SK-N-MC (cell line): ENCODE measurements around the gene TUBB4A.
A peak's percentile ranks its signal among the peaks of the same experiment; 100 is the strongest.

ENCODE experiments used
- DNase-seq: peaks from one replicate; pipeline ENCODE4 v3.0.0-alpha.2; 2011; ENCODE audit warnings: low read depth, low spot score
- H3K27ac ChIP-seq: fragments of 200-600 bp; sonication (generic); 2 replicates; pipeline ENCODE4 v1.5.1; 2016; ENCODE audit warnings: mixed run types
- H3K36me3 ChIP-seq: fragments of 200-600 bp; sonication (generic); 2 replicates; pipeline ENCODE4 v1.6.1; 2017; ENCODE audit warnings: antibody characterized with exemption, low read length, mixed read lengths; ENCODE audit not compliant: insufficient read depth
- H3K4me3 ChIP-seq: fragments of 200-600 bp; sonication (generic); 2 replicates; pipeline ENCODE4 v1.5.1; 2016
- H3K9ac ChIP-seq: fragments of 200-600 bp; sonication (generic); 2 replicates; pipeline ENCODE4 v1.8.0; 2017; ENCODE audit warnings: mixed run types, mixed read lengths; ENCODE audit not compliant: insufficient read length
- H3K9me3 ChIP-seq: fragments of 200-600 bp; sonication (generic); 2 replicates; pipeline ENCODE4 v1.6.1; 2017; ENCODE audit warnings: low read depth, mild to moderate bottlenecking, antibody characterized with exemption, low read length, moderate library complexity, mixed read lengths
- EZH2 ChIP-seq: fragments of 200-600 bp; sonication (generic); IDR thresholded peaks from one replicate; pipeline ENCODE4 v1.6.1; 2017; ENCODE audit warnings: antibody characterized with exemption
- FOXP2 ChIP-seq: optimal IDR thresholded peaks from 2 replicates; pipeline ENCODE3; 2011; ENCODE audit warnings: mild to moderate bottlenecking, moderate library complexity; ENCODE audit not compliant: insufficient read depth; ENCODE audit errors: extremely low read length, control extremely low read depth
- POLR2AphosphoS5 ChIP-seq: IDR thresholded peaks from 2 replicates; pipeline ENCODE4 v1.6.1; 2012; ENCODE audit warnings: mild to moderate bottlenecking, low read depth, low read length, borderline replicate concordance

TUBB4A gene

DNA sequence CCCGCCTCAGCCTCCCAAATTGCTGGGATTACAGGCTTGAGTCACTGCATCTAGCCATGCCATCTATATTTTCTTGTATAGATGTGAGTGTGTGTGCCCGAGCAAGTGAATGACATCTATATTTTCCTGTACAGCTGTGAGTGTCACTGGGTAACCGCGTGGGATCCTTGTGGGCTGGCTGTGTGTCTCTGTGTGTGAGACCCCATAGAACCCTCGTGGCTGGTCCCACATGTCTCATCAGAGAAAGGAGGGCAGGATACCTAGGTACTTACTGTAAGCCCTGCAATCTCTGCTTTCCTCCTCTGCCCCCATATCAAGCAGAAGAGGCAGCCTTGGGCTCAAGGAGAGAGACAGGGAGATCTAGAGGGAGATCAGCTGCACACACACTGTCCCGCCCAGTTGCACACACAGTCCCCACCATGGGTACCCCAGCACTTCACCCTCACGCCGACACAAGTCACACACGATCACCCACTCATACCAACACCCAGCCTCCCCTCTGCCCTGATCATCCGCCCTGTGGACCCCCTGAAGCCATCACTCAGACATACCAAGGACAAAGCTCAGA, 21.2 kb downstream of the TUBB4A start:
- no peak for DNase-seq
- Histone ChIP-seq H3K27ac (no peak overlapping the region), H3K4me3 (no peak overlapping the region), H3K9ac (no peak overlapping the region), H3K9me3 (no peaks in the 10 kb centered on the region), H3K36me3 (no peaks in the 10 kb centered on the region)
- no peak for TF ChIP-seq POLR2AphosphoS5
- no peak for TF ChIP-seq EZH2
- TF ChIP-seq FOXP2, result no peak

DNA sequence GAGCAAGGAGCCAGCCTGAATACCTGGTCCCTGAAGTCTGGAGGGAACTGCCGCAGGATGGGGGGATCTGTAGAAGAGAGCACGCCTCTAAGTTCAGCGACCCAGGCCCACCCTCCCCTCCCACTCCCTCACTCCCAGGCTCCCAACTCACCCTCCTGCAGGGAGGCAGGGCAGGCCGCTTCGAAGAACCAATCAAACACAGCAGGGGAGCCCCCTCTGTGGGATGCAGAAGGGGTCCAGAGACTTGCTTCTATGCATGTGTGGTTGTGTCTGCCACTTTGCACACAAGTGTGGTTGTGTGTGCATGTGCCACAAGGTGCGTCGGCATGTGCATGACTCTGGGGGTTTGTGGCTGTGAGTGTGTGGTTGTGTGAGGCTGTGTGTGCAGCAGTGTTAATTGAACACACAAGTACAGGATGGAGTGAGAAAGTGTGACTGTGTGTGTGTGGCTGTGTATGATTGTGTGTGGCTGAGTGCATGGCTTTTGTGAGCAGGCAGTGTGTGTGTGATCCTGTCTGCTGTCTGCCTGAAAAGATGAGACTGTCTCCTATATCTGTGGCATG, 22.2 kb downstream of the TUBB4A start:
- no peak for TF ChIP-seq FOXP2
- TF ChIP-seq POLR2AphosphoS5, result no peak
- no peak for TF ChIP-seq EZH2
- no peak for DNase-seq
- no peaks in the 10 kb centered on the region for H3K36me3 ChIP-seq
- H3K27ac ChIP-seq, result no peak overlapping the region
- no peak overlapping the region for H3K9ac ChIP-seq
- no peak overlapping the region for H3K4me3 ChIP-seq
- H3K9me3 ChIP-seq, result no peaks in the 10 kb centered on the region

DNA sequence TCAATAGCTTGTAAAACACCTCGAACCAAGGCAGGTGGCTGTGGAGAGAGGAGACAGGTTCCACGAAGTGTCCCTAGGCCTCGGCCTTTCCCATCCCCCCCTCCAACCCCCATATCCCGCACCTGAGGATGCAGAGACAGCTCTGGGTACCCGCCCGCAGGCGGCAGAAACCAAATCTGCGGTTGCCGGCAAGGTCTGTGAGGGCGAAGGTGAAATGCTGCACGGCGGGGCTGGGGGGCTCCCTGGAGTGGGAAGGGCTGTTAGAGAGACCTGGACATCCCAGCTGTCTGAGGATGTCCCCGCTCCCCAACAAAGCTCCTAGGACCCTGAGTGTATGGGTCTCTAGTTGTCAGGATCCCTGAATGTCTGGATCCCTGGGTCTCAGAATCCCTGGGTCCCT, 23.3 kb downstream of the TUBB4A start:
- no peak for TF ChIP-seq EZH2
- no peak for TF ChIP-seq POLR2AphosphoS5
- no peak for TF ChIP-seq FOXP2
- Histone ChIP-seq H3K36me3 (no peaks in the 10 kb centered on the region), H3K9ac (no peak overlapping the region), H3K4me3 (no peak overlapping the region), H3K9me3 (no peaks in the 10 kb centered on the region), H3K27ac (no peak overlapping the region)
- no peak for DNase-seq

DNA sequence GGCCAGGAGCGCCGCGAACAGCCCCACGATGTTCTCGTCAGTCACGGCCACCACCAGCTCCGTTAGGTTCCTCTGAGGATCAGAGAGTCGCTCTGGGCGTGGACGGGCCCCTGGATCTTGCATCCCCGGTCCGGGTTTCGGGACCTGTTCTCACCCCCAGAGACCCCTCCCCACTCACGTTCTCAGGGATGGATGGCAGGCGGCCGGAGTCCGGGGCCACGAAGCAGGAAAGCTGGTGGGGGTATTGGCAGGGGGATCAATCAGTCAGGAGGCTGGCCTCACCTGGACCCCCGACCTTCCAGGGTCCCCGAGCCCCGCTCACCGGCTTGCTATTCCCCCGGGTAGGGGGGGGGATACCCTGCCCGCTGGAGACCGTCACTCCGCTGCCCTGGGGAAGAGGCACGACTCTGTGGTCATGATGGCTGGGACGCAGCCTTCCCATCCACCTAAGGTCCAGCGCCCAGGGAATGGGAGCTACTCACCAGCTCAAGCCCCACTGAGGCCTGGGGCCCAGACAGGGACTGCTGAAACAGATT, 25.1 kb downstream of the TUBB4A start:
- DNase-seq, result no peak
- no peaks in the 10 kb centered on the region for H3K36me3 ChIP-seq
- H3K4me3 ChIP-seq, result peak overlapping the region; percentile 76
- no peak overlapping the region for H3K27ac ChIP-seq
- no peaks in the 10 kb centered on the region for H3K9me3 ChIP-seq
- TF ChIP-seq FOXP2 (no peak), EZH2 (no peak), POLR2AphosphoS5 (no peak)
- no peak overlapping the region for H3K9ac ChIP-seq

DNA sequence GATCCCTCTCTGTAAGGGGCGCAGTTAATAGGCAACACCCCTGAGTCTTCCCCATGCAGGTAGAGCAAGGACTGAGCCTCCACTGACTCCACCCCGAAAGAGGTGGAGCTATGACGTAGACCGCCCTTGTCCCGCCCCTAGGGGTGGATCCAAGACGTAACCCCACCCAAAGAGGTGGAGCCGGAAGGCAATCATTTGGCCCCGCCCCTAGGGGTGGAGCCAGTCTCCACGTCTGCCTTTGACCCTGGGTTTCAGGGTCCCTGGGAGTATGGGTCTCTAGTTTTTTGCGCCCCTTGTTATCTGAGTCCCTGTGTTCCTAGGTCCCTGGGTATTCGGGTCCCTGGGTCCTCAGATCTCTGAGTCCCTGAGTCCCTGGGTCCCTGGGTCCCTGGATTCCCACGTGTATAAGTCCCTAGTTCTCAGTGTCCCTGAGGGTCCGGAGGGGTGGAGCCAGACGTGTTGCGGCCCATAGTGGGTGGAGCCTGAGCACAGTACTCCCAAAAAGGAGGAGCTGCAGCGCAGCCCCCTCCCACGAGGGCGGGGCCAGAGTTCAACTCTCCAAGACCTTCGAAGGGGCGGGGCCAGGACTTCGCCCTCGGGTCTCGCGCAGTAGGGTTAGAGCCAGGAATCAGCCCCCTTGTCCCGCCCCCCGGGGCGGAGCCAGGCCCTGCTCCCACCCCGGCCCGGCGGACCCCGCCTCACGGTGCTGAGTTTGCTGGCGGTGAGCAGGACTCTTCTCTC, 25.8 kb downstream of the TUBB4A start:
- peak; percentile 93 for DNase-seq
- TF ChIP-seq FOXP2 (no peak), POLR2AphosphoS5 (peak; percentile 39; the same call in 1 of the 2 replicates), EZH2 (no peak)
- H3K4me3 ChIP-seq, result peak overlapping the region; percentile 76
- no peaks in the 10 kb centered on the region for H3K36me3 ChIP-seq
- H3K9me3 ChIP-seq, result no peaks in the 10 kb centered on the region
- no peak overlapping the region; the same call in 1 of the 2 replicates for H3K27ac ChIP-seq
- no peak overlapping the region for H3K9ac ChIP-seq

DNA sequence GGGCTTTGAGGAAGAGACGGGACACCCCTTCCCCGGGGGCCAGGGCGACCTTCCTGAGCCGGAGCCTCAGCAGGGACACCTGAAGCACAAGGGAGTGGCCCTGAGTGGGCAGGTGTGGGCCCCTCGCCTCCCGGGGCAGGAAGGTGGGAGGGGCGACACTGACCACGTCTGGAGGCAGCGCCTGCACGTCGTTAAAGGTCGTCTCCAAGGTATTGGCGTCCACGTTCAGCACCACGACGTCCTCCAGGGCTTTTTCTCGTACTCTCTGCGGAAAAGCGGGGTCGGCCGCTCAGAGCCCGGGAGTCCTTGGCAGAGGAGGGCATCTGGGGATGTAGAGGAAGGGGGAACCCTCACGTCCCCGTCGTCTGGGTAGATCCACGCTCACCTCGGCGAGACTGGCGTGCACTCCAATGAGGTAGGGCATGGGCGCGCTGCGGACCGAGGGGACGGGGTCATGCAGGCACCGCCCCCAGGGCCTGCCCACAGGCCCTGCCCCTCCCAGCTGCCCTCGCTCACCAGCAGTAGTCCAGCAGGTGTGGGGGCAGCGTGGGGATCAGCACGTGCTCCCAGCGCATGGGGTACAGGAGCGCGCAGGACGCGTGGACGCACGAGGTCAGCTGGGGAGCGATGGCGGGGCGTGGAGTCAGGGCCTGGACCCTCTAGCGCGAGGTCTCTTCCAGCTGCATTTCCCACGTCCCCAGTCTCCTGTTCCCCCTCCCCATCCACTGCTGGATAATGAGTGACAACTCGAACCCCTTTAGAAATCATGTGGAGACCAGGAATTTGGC, 26.6 kb downstream of the TUBB4A start:
- DNase-seq, result no peak
- H3K27ac ChIP-seq, result no peak overlapping the region
- H3K36me3 ChIP-seq, result no peaks in the 10 kb centered on the region
- H3K9me3 ChIP-seq, result no peaks in the 10 kb centered on the region
- TF ChIP-seq FOXP2 (no peak), EZH2 (no peak), POLR2AphosphoS5 (no peak)
- H3K9ac ChIP-seq, result no peak overlapping the region
- H3K4me3 ChIP-seq, result peak overlapping the region; percentile 76

DNA sequence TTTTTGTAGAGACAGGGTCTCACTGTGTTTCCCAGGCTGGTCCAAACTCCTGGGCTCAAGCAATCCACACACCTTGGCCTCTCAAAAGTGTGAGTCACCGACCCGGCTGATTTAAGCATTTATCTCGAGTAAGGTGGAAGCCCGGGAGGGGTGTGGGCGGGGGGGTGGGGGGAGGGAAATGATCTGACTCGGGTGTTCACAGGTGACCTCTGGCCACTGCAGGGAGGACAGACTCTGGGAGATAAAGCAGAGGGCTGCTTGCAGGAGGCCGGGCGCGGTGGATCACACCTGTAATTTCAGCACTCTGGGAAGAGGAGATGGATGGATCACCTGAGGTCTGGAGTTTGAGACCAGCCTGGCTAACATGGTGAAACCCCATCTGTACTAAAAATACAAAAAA, 28.5 kb downstream of the TUBB4A start:
- H3K9ac ChIP-seq, result no peak overlapping the region
- H3K4me3 ChIP-seq, result no peak overlapping the region
- TF ChIP-seq FOXP2 (no peak), POLR2AphosphoS5 (no peak), EZH2 (no peak)
- no peaks in the 10 kb centered on the region for H3K9me3 ChIP-seq
- DNase-seq, result no peak
- H3K27ac ChIP-seq, result no peak overlapping the region
- no peaks in the 10 kb centered on the region for H3K36me3 ChIP-seq

DNA sequence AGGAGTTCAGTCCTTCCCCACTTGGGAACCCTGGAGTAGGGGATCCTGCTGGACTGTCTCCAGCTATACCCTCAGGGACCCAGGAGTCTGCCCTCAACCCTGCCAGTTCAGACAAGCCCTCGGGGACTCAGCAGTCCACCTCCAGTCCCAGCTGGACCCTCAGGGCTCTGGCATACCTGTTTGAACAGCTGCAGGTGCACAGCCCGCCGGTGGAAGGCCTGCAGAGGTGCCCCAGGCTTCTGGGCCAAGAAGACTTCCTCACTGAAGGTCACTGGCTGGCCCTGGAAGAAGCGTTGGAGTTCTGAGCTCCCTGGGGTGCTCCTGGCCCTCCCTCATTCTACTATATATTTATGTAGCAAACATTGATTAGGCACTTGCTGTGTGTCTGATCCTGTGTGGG, 29.4 kb downstream of the TUBB4A start:
- Histone ChIP-seq H3K4me3 (no peak overlapping the region), H3K9ac (no peak overlapping the region), H3K9me3 (no peaks in the 10 kb centered on the region), H3K36me3 (no peaks in the 10 kb centered on the region), H3K27ac (no peak overlapping the region)
- DNase-seq, result no peak
- TF ChIP-seq EZH2, result no peak
- no peak for TF ChIP-seq POLR2AphosphoS5
- no peak for TF ChIP-seq FOXP2
